GM19467 (cell line): ENCODE measurements around the gene GPR37L1.
"Not testable (repeated sequence)": the region's sequence is repeated elsewhere in the genome, so short reads cannot be mapped to it uniquely, and the experiment has no call there.

Source experiments
- ATAC-seq: cut with Tn5 transposase; IDR thresholded peaks from one replicate; pipeline ENCODE4 v1.9.1; 2021; ENCODE audit warnings: mild to moderate bottlenecking, moderate library complexity; ENCODE audit not compliant: unreplicated experiment

GPR37L1 gene

GRCh38 chr1:202133001-202133400 lies 10.3 kb downstream of the GPR37L1 start:
- no peak for ATAC-seq

DNA sequence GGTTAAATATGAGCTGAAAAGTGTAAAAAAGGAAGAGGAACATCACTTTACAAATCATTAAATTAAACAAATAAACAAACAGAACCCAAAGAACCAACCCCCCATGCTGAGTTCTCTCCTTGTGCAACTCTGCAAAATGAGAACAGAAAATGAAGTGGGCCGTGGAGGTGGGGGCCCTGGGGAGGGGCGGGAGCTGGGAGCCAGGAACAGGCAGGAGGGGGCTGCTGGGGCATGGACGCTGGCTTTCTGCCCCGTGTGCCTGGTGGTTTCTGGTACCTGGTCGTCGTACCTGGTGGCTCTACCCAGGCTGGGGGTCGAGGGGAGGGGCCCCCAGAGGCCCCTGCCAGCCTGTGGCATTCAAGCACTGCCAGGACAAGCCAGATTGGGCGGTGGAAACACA lies 10.8 kb downstream of the GPR37L1 start:
- no peak for ATAC-seq

DNA sequence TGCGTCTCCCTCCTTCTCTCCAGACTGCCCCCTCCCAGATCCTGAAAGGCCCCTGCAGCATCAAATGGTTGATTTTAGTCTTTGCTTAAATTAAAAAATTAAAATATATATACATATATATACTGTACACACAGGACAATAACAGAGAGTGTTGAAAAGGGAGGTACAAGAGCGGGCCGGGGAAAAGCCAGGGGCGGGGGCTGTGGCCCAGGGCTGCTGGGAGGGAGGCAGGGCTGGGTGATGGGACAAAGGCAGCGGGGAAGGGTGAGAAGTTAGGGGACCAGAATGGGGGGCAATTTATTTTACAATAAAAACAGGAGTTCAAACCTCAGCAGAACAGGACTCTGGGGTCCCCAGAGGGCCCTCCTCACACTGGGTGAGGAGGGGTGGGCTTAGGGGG lies 11.3 kb downstream of the GPR37L1 start:
- ATAC-seq: no peak

- ATAC-seq: no peak
These were observed 12.0 kb downstream of the GPR37L1 start for GRCh38 chr1:202134645-202135172.

- ATAC-seq: no peak
These were observed 12.6 kb downstream of the GPR37L1 start for GRCh38 chr1:202135221-202135721.

DNA sequence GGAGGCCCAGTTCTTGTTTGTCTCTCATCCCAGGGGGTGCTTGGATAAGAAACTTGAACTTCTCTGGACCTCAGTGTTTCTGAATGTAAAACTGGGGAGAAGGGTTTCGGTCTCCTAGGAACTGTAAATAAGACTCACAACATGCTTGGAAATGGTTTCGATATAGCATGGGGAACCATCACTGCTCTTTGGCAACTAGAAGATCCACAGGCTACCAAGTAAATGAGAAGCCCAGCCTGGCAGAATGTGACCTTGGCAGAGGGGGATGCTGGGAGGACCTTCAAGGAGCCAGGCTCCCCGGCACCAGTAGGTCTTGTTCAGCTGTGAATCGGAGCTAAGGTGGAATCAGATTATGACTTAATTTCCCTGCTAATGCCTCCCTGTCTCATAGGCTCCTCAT lies 18.1 kb downstream of the GPR37L1 start:
- ATAC-seq: no peak

GRCh38 chr1:202141468-202141867 lies 18.8 kb downstream of the GPR37L1 start:
- not testable (repeated sequence) for ATAC-seq

DNA sequence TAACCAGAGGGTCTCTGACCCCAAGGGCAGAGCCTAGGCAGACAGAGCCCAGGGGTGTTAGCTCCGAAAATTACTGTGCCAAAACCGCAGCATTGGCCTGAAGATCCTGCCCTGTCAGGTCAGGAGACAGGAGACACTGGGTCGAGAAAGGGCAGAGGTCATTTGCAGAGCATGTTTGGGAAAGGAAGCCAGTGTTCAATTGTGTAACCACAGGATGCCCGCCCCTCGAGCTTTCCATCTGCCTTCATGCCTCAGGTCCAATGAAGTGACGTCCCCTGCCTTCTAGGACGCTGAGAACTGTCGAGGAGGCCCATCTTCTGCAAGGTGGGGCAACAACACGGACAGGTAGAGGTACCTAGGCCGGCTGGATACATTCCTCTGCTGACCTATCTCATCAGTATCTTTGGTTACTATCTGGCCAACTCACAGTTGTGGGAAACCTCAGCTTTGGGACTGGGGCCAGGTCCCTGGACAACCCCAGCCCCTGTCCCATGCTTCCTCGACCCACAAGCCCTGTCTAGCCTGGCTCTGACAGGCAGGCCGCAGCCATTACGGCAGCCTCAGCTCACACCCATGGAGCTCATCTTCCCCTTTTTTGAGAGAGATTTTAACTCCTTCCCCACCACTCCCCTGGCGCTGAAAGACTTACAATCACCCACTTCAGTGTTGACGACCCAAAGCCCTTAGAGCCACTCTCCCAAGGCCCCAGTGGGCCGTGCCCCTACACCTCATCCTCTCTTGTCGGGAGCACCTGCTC lies 20.5 kb downstream of the GPR37L1 start:
- ATAC-seq: peak; percentile 9

DNA sequence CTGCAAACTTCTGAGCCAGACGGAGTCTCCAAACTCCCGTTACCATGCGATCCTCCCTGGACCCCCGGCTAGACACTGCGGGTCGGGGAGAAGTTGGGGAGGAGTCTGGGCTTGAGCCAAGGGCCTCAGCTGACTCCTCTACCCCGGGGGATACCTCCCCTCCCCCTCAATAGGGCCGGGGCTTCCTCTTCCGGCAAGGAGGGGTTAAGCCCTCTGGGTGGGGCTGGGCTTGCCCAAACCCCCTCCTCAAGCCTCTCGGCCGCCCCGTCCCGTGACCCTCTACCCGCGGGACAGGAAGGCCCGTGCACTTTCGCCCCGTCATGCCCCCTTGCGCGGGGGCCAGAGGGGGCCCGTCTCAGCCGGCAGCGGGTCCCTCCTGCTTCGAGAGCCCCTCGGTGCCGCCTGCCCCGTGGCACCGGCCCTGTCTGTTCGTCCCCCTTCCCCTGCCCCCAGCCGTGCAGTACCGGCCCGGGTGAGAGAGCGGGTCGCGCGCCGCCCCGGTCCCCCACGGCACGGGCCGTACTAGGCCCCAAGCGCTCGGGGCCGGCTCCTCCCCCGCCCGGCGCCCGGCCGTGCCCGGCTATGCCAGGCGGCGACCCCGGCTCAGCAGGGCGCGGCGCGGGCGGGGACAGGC lies 21.2 kb downstream of the GPR37L1 start:
- ATAC-seq: peak; percentile 39

- ATAC-seq: peak; percentile 69
These were observed 21.8 kb downstream of the GPR37L1 start, which contains the start of gene ARL8A for GRCh38 chr1:202144402-202145067. Gene ARL8A, minus strand, starts transcription at chr1:202144737. Its CDS starts 165 bp downstream, at chr1:202144572.

DNA sequence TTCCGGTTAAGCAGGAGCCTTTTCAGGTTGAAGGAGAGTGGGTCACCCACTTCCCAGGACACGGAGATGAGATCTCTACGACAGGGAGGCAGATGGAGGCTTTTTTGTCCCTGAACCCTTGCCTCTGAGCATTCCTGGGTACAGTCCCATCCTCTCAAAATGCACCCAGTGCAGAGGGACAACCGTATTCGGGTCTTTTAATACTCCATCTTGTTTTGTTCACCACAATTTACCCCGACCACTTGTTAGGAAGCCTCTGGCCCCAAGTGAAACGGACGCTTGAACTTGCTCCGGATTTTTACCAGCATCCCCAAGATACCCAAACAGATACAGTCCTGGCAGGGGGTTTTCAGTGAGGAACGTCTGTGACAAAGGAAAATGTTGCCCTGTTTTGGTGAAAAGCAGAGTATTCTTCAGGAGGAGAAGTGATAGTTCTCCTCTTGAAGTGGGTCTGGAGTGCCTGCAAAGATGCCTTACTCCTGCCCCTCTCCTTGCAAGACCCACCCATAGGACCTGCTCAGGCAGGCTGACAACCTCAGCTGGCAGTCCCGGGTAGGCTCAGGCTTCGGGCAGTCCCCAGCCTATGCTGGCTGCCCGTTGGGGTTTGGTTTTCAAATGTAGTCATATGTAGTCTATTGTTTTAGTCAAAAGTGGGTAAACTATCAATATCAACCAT lies 22.5 kb downstream of the GPR37L1 start:
- ATAC-seq: no peak

DNA sequence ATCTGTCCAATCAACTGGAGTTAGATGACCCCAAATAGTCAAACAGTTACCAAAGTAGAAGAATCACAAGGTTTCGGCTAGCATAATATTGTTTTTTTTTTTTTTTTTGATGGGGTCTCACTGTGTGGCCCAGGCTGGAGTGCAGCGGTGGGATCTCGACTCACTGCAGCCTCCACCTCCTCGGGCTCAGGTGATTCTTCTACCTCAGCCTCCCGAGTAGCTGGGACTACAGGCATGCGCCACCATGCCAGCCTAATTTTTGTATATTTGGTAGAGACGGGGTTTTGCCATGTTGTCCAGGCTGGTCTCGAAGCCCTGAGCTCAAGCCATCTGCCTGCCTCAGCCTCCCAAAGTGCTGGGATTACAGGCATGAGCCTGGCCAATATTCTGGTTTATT lies 23.0 kb downstream of the GPR37L1 start:
- not testable (repeated sequence) for ATAC-seq

GRCh38 chr1:202146279-202146678 lies 23.6 kb downstream of the GPR37L1 start:
- no peak for ATAC-seq

GRCh38 chr1:202146993-202147392 lies 24.3 kb downstream of the GPR37L1 start:
- ATAC-seq: no peak

- ATAC-seq: no peak
These were observed 25.7 kb downstream of the GPR37L1 start for GRCh38 chr1:202148391-202148790.

DNA sequence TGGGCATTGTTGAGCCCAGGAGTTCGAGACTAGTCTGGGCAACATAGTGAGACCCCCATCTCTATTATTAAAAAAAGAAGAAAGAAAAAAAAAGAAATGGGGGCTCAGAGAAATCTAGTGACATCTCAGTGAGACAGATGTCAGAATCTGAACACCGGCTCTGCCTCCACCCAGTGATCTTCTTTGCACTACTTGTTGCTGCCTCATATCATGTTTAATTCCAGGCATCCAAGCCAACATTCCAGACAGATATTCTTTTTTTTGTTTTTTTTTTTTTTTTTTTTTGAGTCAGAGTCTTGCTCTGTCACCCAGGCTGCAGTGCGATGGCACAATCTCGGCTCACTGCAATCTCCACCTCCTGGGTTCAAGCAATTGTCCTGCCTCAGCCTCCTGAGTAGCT lies 26.8 kb downstream of the GPR37L1 start:
- no peak for ATAC-seq

DNA sequence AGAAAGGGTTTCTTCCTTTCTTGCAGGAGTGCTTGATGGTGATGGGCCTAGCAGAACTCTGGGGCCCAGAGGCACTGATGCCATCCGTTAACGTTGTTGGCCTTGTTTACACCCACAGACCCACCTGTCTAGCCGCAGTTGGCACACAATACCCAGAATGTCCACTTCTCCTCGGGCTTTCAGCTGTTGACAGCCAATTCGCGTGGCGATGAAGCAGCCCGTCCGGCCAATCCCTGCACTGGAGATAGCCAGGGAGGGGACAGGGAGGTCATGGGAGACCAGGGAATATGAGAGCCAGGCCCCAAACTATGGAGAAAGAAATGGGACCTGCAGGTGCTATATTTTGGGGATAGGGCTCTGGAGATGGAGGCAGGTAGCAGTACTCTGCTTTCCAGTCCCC lies 27.5 kb downstream of the GPR37L1 start:
- ATAC-seq: no peak

- ATAC-seq: no peak
These were observed 27.9 kb downstream of the GPR37L1 start for GRCh38 chr1:202150602-202151001.

GRCh38 chr1:202151045-202151444 lies 28.3 kb downstream of the GPR37L1 start:
- no peak for ATAC-seq

GRCh38 chr1:202152399-202152798 lies 29.7 kb downstream of the GPR37L1 start:
- ATAC-seq: no peak

DNA sequence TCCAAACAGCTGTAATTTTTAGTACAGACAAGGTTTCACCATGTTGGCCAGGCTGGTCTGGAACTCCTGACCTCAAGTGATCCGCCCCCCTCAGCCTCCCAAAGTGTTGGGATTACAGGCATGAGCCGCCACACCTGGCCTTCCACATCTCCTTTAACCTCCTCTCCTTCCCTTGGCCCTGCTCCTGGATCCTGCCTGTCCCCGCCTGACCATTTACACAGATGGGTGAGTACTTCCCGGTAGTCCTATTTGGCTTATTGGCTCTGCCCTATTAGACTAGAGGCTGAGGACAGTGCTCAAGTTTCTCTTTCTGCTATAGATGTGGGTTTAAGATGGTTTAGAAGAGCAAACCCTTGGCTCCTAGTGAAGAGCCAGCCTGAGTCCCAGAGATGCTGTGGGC lies 30.6 kb downstream of the GPR37L1 start:
- ATAC-seq: no peak
